ENCODE results near the gene PPP2R5C.

PPP2R5C gene

GRCh38 chr14:101893759-101894158 is 132.2 kb downstream of the PPP2R5C start:
- DNase-seq = no peak

- DNase-seq = no peak
These were observed 133.0 kb downstream of the PPP2R5C start for GRCh38 chr14:101894365-101895081.

GRCh38 chr14:101895256-101895655 is 133.7 kb downstream of the PPP2R5C start:
- no peak for DNase-seq

- DNase-seq = no peak
These were observed 135.8 kb downstream of the PPP2R5C start for GRCh38 chr14:101897326-101897725.

GRCh38 chr14:101898416-101898815 is 136.9 kb downstream of the PPP2R5C start:
- DNase-seq = no peak

GRCh38 chr14:101899263-101899662 is 137.8 kb downstream of the PPP2R5C start:
- no peak for DNase-seq

GRCh38 chr14:101900253-101900652 is 138.7 kb downstream of the PPP2R5C start:
- no peak for DNase-seq

GRCh38 chr14:101903111-101903561 is 141.6 kb downstream of the PPP2R5C start:
- no peak for DNase-seq

- no peak for DNase-seq
These were observed 144.1 kb downstream of the PPP2R5C start for GRCh38 chr14:101905614-101906013.

- DNase-seq = no peak
These were observed 145.1 kb downstream of the PPP2R5C start for GRCh38 chr14:101906645-101907044.

GRCh38 chr14:101907619-101908018 is 146.1 kb downstream of the PPP2R5C start:
- no peak for DNase-seq

GRCh38 chr14:101908795-101909194 is 147.3 kb downstream of the PPP2R5C start:
- no peak for DNase-seq

- no peak for DNase-seq
These were observed 148.0 kb downstream of the PPP2R5C start for GRCh38 chr14:101909371-101910096.

GRCh38 chr14:101912841-101913240 is 151.3 kb downstream of the PPP2R5C start:
- DNase-seq = no peak

- DNase-seq = no peak
These were observed 152.6 kb downstream of the PPP2R5C start for GRCh38 chr14:101914083-101914482.

- DNase-seq = no peak
These were observed 154.6 kb downstream of the PPP2R5C start for GRCh38 chr14:101915871-101916815.

GRCh38 chr14:101916816-101917412 is 155.4 kb downstream of the PPP2R5C start:
- no peak for DNase-seq

GRCh38 chr14:101917413-101918017 is 156.0 kb downstream of the PPP2R5C start:
- DNase-seq = no peak

GRCh38 chr14:101918065-101918989 is 156.8 kb downstream of the PPP2R5C start:
- no peak for DNase-seq

- DNase-seq = no peak
These were observed 158.8 kb downstream of the PPP2R5C start for GRCh38 chr14:101920271-101920670.

GRCh38 chr14:101922866-101923265 is 161.4 kb downstream of the PPP2R5C start:
- DNase-seq = no peak

All from NCI-H2171 (cell line).